Smooth muscle cell (in vitro differentiated cells): ENCODE results near the gene IDE. TPM values are rescaled to one million over a fixed set of nuclear protein-coding genes. Genes with fewer than 3 reads are reported as not detected.
"Not testable (repeated sequence)": the region's sequence is repeated elsewhere in the genome, so short reads cannot be mapped to it uniquely, and the experiment has no call there.

ENCODE experiments used
- DNase-seq: peaks from one replicate; lab custom pipeline; 2025; ENCODE audit not compliant: unreplicated experiment; lab: John Stamatoyannopoulos, UW
- H2AFZ ChIP-seq: fragments of 200-600 bp; sonication (generic); 2 replicates; pipeline ENCODE4 v1.6.0; 2016; ENCODE audit warnings: antibody characterized with exemption, low read depth, mild to moderate bottlenecking
- H3F3A ChIP-seq: fragments of 200-600 bp; sonication (generic); 2 replicates; pipeline ENCODE4 v1.6.0; 2017; ENCODE audit warnings: antibody characterized with exemption, low read depth
- H3K27ac ChIP-seq: fragments of 200-600 bp; sonication (generic); 2 replicates; pipeline ENCODE4 v1.5.1; 2016; ENCODE audit warnings: low read depth, mild to moderate bottlenecking
- H3K27me3 ChIP-seq: fragments of 200-600 bp; sonication (generic); 2 replicates; pipeline ENCODE4 v1.6.1; 2016; ENCODE audit warnings: low read depth, mild to moderate bottlenecking
- H3K36me3 ChIP-seq: fragments of 200-600 bp; sonication (generic); 2 replicates; pipeline ENCODE4 v1.5.1; 2016; ENCODE audit warnings: low read depth
- H3K4me1 ChIP-seq: fragments of 200-600 bp; sonication (generic); 2 replicates; pipeline ENCODE4 v1.5.1; 2016; ENCODE audit warnings: low read depth
- H3K4me2 ChIP-seq: fragments of 200-600 bp; sonication (generic); 2 replicates; pipeline ENCODE4 v1.6.0; 2016; ENCODE audit warnings: mild to moderate bottlenecking
- H3K4me3 ChIP-seq: fragments of 200-600 bp; sonication (generic); 2 replicates; pipeline ENCODE4 v1.5.1; 2016; ENCODE audit warnings: mild to moderate bottlenecking
- H3K79me2 ChIP-seq: fragments of 200-600 bp; sonication (generic); 2 replicates; pipeline ENCODE4 v1.6.0; 2016; ENCODE audit warnings: low read depth, mild to moderate bottlenecking
- H3K9ac ChIP-seq: fragments of 200-600 bp; sonication (generic); 2 replicates; pipeline ENCODE4 v1.6.0; 2016; ENCODE audit warnings: low read depth
- H3K9me3 ChIP-seq: fragments of 200-600 bp; sonication (generic); replicated peaks from 2 replicates; pipeline ENCODE4 v1.5.1; 2016; ENCODE audit warnings: low read depth
- H4K20me1 ChIP-seq: fragments of 200-600 bp; sonication (generic); 2 replicates; pipeline ENCODE4 v1.6.0; 2016; ENCODE audit warnings: low read depth
- WGBS: methylation state at CpG from one replicate; pipeline ENCODE4 v1.1.7; 2016; ENCODE audit warnings: low lambda C conversion rate; 5-methylcytosine and 5-hydroxymethylcytosine counted together
- polyA plus RNA-seq: library from polyadenylated mRNA; unstranded; fragments of >200 nt; fragmentation: Nextera tagmentation; extraction: Ambion mirVana; gene quantifications from 2 replicates; pipeline ENCODE4 v1.2.1, GENCODE V29; 2016
- total RNA-seq: library from RNA; depleted of rRNA; stranded (reverse); fragments of >200 nt; gene quantifications from 2 replicates; pipeline ENCODE4 v1.2.3, GENCODE V29; 2014
- TF ChIP-seq, protein P1 (sequence below): fragments of 200-600 bp; sonication (generic); IDR thresholded peaks from 2 replicates; pipeline ENCODE4 v1.5.1; 2017; ENCODE audit warnings: borderline replicate concordance, mild to moderate bottlenecking, antibody characterized with exemption; ENCODE audit not compliant: insufficient read depth, poor library complexity, severe bottlenecking

The IDE gene
- total and polyA plus RNA-seq, 2 experiments from 2014 or later: 12.8 to 30.6 TPM

DNA sequence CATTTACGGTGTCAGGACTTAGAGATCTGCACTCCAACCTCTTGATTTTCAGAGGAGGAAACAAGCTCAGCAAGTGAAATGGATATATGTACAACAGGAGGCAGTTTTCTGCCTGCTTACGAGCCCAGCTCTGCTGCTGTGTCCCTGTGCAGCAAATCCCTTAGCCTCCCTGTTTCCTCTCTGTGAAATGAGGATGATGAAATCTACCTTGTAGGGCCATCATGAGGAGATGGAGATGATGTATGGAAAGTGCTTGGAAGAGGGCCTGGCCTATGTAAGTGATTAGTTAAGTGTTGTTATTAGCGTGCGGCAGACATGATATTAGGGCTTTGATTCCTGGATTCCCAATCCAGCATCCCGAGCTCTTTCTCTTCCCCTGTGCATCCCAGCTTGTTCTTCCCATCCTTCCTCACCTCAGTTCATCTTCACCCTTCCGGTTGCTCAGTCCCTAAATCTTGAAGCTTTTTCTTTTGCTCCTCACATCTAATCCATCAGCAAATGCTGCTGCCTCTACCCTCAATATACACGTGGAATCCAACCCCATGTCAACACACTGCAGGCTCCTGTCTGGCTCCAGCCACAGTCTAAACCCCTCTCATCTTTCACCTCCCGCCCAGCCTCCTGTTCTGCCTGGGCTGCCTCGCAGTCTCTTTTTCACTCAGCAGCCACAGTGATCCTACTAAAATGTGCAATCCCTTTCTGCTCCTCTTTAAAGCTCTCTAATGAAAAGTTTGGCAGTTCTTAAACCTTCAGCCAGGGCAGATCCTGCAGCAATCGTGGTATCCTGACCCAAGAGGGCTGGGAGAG, 169.1 kb downstream of the IDE start:
- no peak overlapping the region for H3K27ac ChIP-seq
- H3K4me1 ChIP-seq: peaks cover 7% of the 10 kb centered on the region
- peak overlapping the region; percentile 29 for H3K4me2 ChIP-seq
- no peak overlapping the region for H3K4me3 ChIP-seq
- no peaks in the 10 kb centered on the region for H3K79me2 ChIP-seq
- 60% methylated on average over 10 of the region's 10 CpGs for WGBS
- peaks cover 4% of the 10 kb centered on the region for H3F3A ChIP-seq
- TF ChIP-seq, protein P1, sequence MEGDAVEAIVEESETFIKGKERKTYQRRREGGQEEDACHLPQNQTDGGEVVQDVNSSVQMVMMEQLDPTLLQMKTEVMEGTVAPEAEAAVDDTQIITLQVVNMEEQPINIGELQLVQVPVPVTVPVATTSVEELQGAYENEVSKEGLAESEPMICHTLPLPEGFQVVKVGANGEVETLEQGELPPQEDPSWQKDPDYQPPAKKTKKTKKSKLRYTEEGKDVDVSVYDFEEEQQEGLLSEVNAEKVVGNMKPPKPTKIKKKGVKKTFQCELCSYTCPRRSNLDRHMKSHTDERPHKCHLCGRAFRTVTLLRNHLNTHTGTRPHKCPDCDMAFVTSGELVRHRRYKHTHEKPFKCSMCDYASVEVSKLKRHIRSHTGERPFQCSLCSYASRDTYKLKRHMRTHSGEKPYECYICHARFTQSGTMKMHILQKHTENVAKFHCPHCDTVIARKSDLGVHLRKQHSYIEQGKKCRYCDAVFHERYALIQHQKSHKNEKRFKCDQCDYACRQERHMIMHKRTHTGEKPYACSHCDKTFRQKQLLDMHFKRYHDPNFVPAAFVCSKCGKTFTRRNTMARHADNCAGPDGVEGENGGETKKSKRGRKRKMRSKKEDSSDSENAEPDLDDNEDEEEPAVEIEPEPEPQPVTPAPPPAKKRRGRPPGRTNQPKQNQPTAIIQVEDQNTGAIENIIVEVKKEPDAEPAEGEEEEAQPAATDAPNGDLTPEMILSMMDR: no peak
- H3K9ac ChIP-seq: no peak overlapping the region
- H3K27me3 ChIP-seq: no peaks in the 10 kb centered on the region
- no peaks in the 10 kb centered on the region for H3K36me3 ChIP-seq
- H4K20me1 ChIP-seq: no peaks in the 10 kb centered on the region
- no peak for DNase-seq
- H3K9me3 ChIP-seq: no peaks in the 10 kb centered on the region
- H2AFZ ChIP-seq: peak overlapping the region; percentile 37

DNA sequence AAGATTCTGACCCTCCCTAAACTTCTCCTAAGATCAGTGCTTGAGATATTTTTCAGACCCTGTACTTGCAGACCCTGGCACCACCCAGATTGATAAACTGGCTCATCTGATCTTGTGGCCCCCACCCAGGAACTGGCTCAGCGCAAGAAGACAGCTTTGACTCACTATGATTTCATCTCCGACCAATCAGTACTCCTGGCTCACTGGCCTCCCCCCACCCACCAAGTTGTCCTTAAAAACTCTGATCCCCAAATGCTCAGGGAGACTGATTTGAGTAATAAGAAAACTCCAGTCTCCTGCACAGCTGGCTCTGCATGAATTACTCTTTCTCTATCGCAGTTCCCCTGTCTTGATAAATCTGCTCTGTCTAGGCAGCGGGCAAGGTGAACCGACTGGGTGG, 171.7 kb downstream of the IDE start:
- not testable (repeated sequence) for H4K20me1 ChIP-seq, H2AFZ ChIP-seq, H3K27ac ChIP-seq, H3K27me3 ChIP-seq, H3K4me1 ChIP-seq, H3K36me3 ChIP-seq, H3K79me2 ChIP-seq, H3F3A ChIP-seq, H3K4me3 ChIP-seq, DNase-seq, H3K4me2 ChIP-seq, H3K9ac ChIP-seq, H3K9me3 ChIP-seq
- 92% methylated on average over 5 of the region's 5 CpGs for WGBS

Other genes starting within 250 kb of the IDE start
- gene KIF11, start 19.0 kb upstream of the IDE start, total RNA-seq: 9.1 and 14.3 TPM in 2 replicates
- 4.1 and 6.0 TPM in 2 replicates for gene KIF11, start 19.0 kb upstream of the IDE start, polyA plus RNA-seq
- not detected in 2 replicates for gene HHEX, start 115.9 kb upstream of the IDE start, total RNA-seq
- gene HHEX, start 115.9 kb upstream of the IDE start, polyA plus RNA-seq: 0.66 TPM in 1 of 2 replicates, not detected in the other